H9 (cell line): ENCODE data around the gene FAM117A. TPM values are rescaled to one million over a fixed set of nuclear protein-coding genes. Genes with fewer than 3 reads are reported as not detected.

Experiments used
- DNase-seq: peaks from one replicate; pipeline ENCODE4 v3.0.0-alpha.2; 2017
- H2AFZ ChIP-seq: one replicate; pipeline ENCODE4 v1.6.1; 2013; ENCODE audit warnings: mild to moderate bottlenecking, low read length, control low read depth, moderate library complexity
- H2AK5ac ChIP-seq: 2 replicates; pipeline ENCODE4 v1.6.1; 2013; ENCODE audit warnings: low read length, control low read depth, mixed read lengths; ENCODE audit not compliant: insufficient read length
- H2BK120ac ChIP-seq: one replicate; pipeline ENCODE4 v1.6.1; 2013; ENCODE audit warnings: low read depth, mild to moderate bottlenecking, low read length, control low read depth, inconsistent platforms; ENCODE audit not compliant: poor library complexity, severe bottlenecking
- H2BK12ac ChIP-seq: 2 replicates; pipeline ENCODE4 v1.6.1; 2013; ENCODE audit warnings: low read length, control low read depth, mixed read lengths, low read depth; ENCODE audit not compliant: insufficient read length
- H2BK15ac ChIP-seq: 2 replicates; pipeline ENCODE4 v1.6.1; 2013; ENCODE audit warnings: low read depth, low read length, control low read depth
- H2BK20ac ChIP-seq: one replicate; pipeline ENCODE4 v1.6.1; 2013; ENCODE audit warnings: low read depth, mild to moderate bottlenecking, low read length, control low read depth, inconsistent platforms; ENCODE audit not compliant: poor library complexity, severe bottlenecking
- H2BK5ac ChIP-seq: 2 replicates; pipeline ENCODE4 v1.6.1; 2013; ENCODE audit warnings: low read length, control low read depth, mixed read lengths; ENCODE audit not compliant: insufficient read length
- H3K14ac ChIP-seq: 2 replicates; pipeline ENCODE4 v1.6.1; 2013; ENCODE audit warnings: low read length, control low read depth; ENCODE audit not compliant: insufficient read depth
- H3K18ac ChIP-seq: 2 replicates; pipeline ENCODE4 v1.6.1; 2013; ENCODE audit warnings: low read depth, mild to moderate bottlenecking, mixed read lengths, low read length, control low read depth; ENCODE audit not compliant: insufficient read length
- H3K23ac ChIP-seq: 2 replicates; pipeline ENCODE4 v1.6.1; 2013; ENCODE audit warnings: low read length, control low read depth, mixed read lengths, low read depth; ENCODE audit not compliant: insufficient read length
- H3K23me2 ChIP-seq: 2 replicates; pipeline ENCODE4 v1.6.1; 2013; ENCODE audit warnings: low read depth, mild to moderate bottlenecking, mixed read lengths, low read length, control low read depth; ENCODE audit not compliant: insufficient read length, poor library complexity, severe bottlenecking
- H3K27ac ChIP-seq: 2 replicates; pipeline ENCODE4 v1.5.1; 2013; ENCODE audit warnings: low read length, control low read depth, mixed read lengths, low read depth; ENCODE audit not compliant: insufficient read length
- H3K27me3 ChIP-seq: 2 replicates; pipeline ENCODE4 v1.6.1; 2013; ENCODE audit warnings: low read length, control low read depth, inconsistent platforms; ENCODE audit not compliant: insufficient read depth
- H3K4ac ChIP-seq: 2 replicates; pipeline ENCODE4 v1.6.1; 2013; ENCODE audit warnings: low read depth, mild to moderate bottlenecking, control low read depth, inconsistent platforms, low read length, moderate library complexity
- H3K4me1 ChIP-seq: 2 replicates; pipeline ENCODE4 v1.6.1; 2013; ENCODE audit warnings: low read length, control low read depth, inconsistent platforms; ENCODE audit not compliant: insufficient read depth
- H3K4me2 ChIP-seq: 2 replicates; pipeline ENCODE4 v1.6.1; 2013; ENCODE audit warnings: low read length, control low read depth, mixed read lengths; ENCODE audit not compliant: insufficient read length, insufficient read depth
- H3K56ac ChIP-seq: 2 replicates; pipeline ENCODE4 v1.6.1; 2013; ENCODE audit warnings: low read depth, mild to moderate bottlenecking, mixed read lengths, low read length, control low read depth; ENCODE audit not compliant: insufficient read length
- H3K79me1 ChIP-seq: 2 replicates; pipeline ENCODE4 v1.6.1; 2013; ENCODE audit warnings: low read depth, mild to moderate bottlenecking, moderate library complexity, low read length, control low read depth, inconsistent platforms; ENCODE audit not compliant: insufficient read depth, poor library complexity, severe bottlenecking
- H3K79me2 ChIP-seq: 2 replicates; pipeline ENCODE4 v1.6.1; 2013; ENCODE audit warnings: low read length, control low read depth, inconsistent platforms; ENCODE audit not compliant: insufficient read depth
- H3K9ac ChIP-seq: 2 replicates; pipeline ENCODE4 v1.6.1; 2013; ENCODE audit warnings: low read length, control low read depth, mixed read lengths; ENCODE audit not compliant: insufficient read length; ENCODE audit errors: extremely low read depth
- H3K9me3 ChIP-seq: one replicate; pipeline ENCODE4 v1.6.1; 2013; ENCODE audit warnings: low read depth, low read length, inconsistent platforms; ENCODE audit not compliant: control insufficient read depth
- H3T11ph ChIP-seq: one replicate; pipeline ENCODE4 v1.6.1; 2013; ENCODE audit warnings: mild to moderate bottlenecking, low read length, control low read depth, inconsistent platforms
- H4K20me1 ChIP-seq: one replicate; pipeline ENCODE4 v1.6.1; 2013; ENCODE audit not compliant: control insufficient read depth, insufficient read length, insufficient read depth
- H4K5ac ChIP-seq: 2 replicates; pipeline ENCODE4 v1.6.1; 2013; ENCODE audit warnings: low read depth, mild to moderate bottlenecking, mixed read lengths, low read length, control low read depth; ENCODE audit not compliant: insufficient read length
- H4K8ac ChIP-seq: replicated peaks from 2 replicates; pipeline ENCODE4 v1.6.1; 2013; ENCODE audit warnings: low read length, control low read depth, mixed read lengths, low read depth; ENCODE audit not compliant: insufficient read length
- H4K91ac ChIP-seq: 2 replicates; pipeline ENCODE4 v1.6.1; 2013; ENCODE audit warnings: low read depth, mild to moderate bottlenecking, moderate library complexity, mixed read lengths, low read length, control low read depth; ENCODE audit not compliant: insufficient read length
- H3K27ac Mint-ChIP-seq, 3 experiments: 2 replicates in 2 of 3; 3 replicates in 1 of 3; pipeline ENCODE4 v1.8.0; 2020 to 2021; ENCODE audit warnings: mixed read lengths in 3 of 3, mild to moderate bottlenecking in 1 of 3, moderate library complexity in 1 of 3
- H3K27me3 Mint-ChIP-seq: 2 replicates; pipeline ENCODE4 v1.8.0; 2021; ENCODE audit warnings: low read depth, mild to moderate bottlenecking, moderate library complexity, mixed read lengths
- H3K36me3 Mint-ChIP-seq, 3 experiments: 2 replicates in 2 of 3; 3 replicates in 1 of 3; pipeline ENCODE4 v1.8.0; 2020 to 2021; ENCODE audit warnings: low read depth in 3 of 3, mixed read lengths in 3 of 3; ENCODE audit not compliant: insufficient read depth in 1 of 3
- H3K4me1 Mint-ChIP-seq, 2 experiments: 2 replicates each; pipeline ENCODE4 v1.8.0; 2020; ENCODE audit warnings: mixed read lengths in 2 of 2
- H3K4me3 Mint-ChIP-seq, 2 experiments: 2 replicates in 1 of 2; 3 replicates in 1 of 2; pipeline ENCODE4 v1.8.0; 2020 to 2021; ENCODE audit warnings: mild to moderate bottlenecking in 2 of 2, mixed read lengths in 2 of 2, moderate library complexity in 1 of 2
- H3K9me3 Mint-ChIP-seq, 2 experiments: 2 replicates in 1 of 2; 3 replicates in 1 of 2; pipeline ENCODE4 v1.8.0; 2020; ENCODE audit warnings: mild to moderate bottlenecking in 2 of 2, mixed read lengths in 2 of 2, moderate library complexity in 1 of 2
- CTCF ChIP-seq: fragments of 200-600 bp; sonication (generic); conservative IDR thresholded peaks from 3 replicates; pipeline ENCODE4 v1.8.0; 2021; ENCODE audit warnings: antibody characterized with exemption, mild to moderate bottlenecking
- WGBS: extraction: QIAGEN DNeasy Blood & Tissue Kit; methylation state at CpG from one replicate; pipeline ENCODE4 v1.1.7; 2013; ENCODE audit warnings: missing lambda C conversion rate, low lambda C conversion rate, mixed read lengths; ENCODE audit not compliant: insufficient read length; ENCODE audit errors: extremely low coverage; 5-methylcytosine and 5-hydroxymethylcytosine counted together
- total RNA-seq: library from RNA; stranded (reverse); gene quantifications from 2 replicates; pipeline ENCODE4 v1.2.1, GENCODE V29; 2021

Gene FAM117A
- total RNA-seq, 1 experiment from 2014 or later: 21.1 TPM

- TF ChIP-seq CTCF: no peak
- no peak overlapping the region for H3K56ac ChIP-seq
- no peak overlapping the region for H2AK5ac ChIP-seq
- H3K14ac ChIP-seq: no peak overlapping the region; the same call in 1 of the 2 replicates
- no peak overlapping the region for H3K4ac ChIP-seq
- no peak overlapping the region for H4K91ac ChIP-seq
- Mint-ChIP-seq H3K27me3 (peaks cover 10% of the 10 kb centered on the region), H3K9me3 (no peaks in the 10 kb centered on the region), H3K4me1 (peaks cover 15% of the 10 kb centered on the region in 2 experiments), H3K27ac (no peak overlapping the region), H3K4me3 (no peak overlapping the region), H3K36me3 (peaks cover 1 to 16% (median 15%) of the 10 kb centered on the region in 3 experiments; a peak in 6 of 7 replicates)
- no peak overlapping the region for H3K9ac ChIP-seq
- peaks cover 3% of the 10 kb centered on the region for H3K23me2 ChIP-seq
- H3T11ph ChIP-seq: no peak overlapping the region
- no peak overlapping the region for H3K18ac ChIP-seq
- no peak overlapping the region for H2BK12ac ChIP-seq
- no peak overlapping the region for H4K8ac ChIP-seq
- no peaks in the 10 kb centered on the region for H3K79me2 ChIP-seq
- H2BK15ac ChIP-seq: no peak overlapping the region
- H3K9me3 ChIP-seq: no peaks in the 10 kb centered on the region
- H3K27me3 ChIP-seq: no peaks in the 10 kb centered on the region
- H3K23ac ChIP-seq: no peak overlapping the region
- no peak overlapping the region for H4K5ac ChIP-seq
- WGBS: no CpG with 5 or more reads among the region's 8 CpGs
- no peak overlapping the region for H3K4me2 ChIP-seq
- H2BK20ac ChIP-seq: no peak overlapping the region
- H3K27ac ChIP-seq: no peak overlapping the region
- H2AFZ ChIP-seq: no peak overlapping the region
- H4K20me1 ChIP-seq: no peaks in the 10 kb centered on the region
- H2BK120ac ChIP-seq: no peak overlapping the region
- no peaks in the 10 kb centered on the region; the same call in 1 of the 2 replicates for H3K4me1 ChIP-seq
- H2BK5ac ChIP-seq: no peak overlapping the region
- H3K79me1 ChIP-seq: no peaks in the 10 kb centered on the region
- DNase-seq: no peak
These were observed 67.6 kb downstream of the FAM117A start for GRCh38 chr17:49696233-49696761.
